Activated CD4-positive, alpha-beta T cell treated with anti-CD3 and anti-CD28 coated beads for 48 hours (primary cell): ENCODE data around the gene ACOT11.

Source experiments
- DNase-seq: peaks from one replicate; pipeline ENCODE4 v3.0.0-alpha.2; 2020

The ACOT11 gene

DNA sequence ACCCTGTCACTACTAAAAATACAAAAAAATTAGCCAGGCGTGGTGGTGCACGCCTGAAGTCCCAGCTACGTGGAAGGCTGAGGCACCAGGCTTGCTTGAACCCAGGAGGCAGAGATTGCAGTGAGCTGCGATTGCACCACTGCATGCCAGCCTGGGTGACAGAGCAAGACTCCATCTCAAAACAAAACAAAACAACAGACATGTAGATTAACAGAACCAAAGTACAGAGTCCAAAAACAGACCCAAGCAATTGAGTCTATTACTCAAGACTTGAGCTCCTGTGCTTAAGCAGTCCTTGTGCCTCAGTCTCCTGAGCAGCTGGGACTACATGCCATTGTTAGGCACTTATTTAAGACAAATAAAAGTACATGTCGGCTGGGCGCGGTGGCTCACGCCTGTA is 9.5 kb upstream of the ACOT11 start:
- no peak for DNase-seq

DNA sequence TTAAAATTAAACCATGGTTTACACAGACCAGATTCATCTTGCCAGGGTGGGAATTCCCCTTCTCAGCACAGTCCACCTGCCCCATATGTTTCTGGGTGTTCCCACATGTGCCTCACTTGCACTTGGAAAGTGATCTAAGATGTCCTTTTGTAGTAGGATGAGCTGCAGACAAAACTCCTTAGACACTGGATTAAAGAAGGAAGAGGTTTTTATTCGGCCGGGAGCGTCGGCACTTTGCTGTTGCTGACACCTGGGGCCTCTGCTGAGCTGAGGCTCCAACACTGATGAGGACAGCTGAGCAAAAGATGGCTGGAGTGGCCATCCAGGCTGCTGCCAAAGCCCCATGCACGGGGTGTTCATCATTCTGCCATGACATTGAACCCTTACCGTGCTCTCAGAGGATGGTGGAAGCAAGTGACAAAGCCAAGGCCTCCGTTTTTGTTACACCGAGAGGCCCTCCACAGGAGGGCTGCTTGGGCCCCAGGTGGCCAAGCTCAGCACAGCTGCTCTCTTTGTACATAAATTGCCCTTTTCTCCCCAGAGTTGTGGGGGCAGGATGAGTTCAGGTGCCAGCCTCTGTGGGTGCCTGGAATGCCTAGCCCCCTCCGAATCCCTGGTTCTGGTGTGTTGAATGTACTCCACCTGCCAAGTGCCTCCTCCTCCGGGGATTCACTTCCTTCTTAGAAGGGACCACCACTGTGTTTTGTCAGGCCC is 7.3 kb upstream of the ACOT11 start:
- no peak for DNase-seq

DNA sequence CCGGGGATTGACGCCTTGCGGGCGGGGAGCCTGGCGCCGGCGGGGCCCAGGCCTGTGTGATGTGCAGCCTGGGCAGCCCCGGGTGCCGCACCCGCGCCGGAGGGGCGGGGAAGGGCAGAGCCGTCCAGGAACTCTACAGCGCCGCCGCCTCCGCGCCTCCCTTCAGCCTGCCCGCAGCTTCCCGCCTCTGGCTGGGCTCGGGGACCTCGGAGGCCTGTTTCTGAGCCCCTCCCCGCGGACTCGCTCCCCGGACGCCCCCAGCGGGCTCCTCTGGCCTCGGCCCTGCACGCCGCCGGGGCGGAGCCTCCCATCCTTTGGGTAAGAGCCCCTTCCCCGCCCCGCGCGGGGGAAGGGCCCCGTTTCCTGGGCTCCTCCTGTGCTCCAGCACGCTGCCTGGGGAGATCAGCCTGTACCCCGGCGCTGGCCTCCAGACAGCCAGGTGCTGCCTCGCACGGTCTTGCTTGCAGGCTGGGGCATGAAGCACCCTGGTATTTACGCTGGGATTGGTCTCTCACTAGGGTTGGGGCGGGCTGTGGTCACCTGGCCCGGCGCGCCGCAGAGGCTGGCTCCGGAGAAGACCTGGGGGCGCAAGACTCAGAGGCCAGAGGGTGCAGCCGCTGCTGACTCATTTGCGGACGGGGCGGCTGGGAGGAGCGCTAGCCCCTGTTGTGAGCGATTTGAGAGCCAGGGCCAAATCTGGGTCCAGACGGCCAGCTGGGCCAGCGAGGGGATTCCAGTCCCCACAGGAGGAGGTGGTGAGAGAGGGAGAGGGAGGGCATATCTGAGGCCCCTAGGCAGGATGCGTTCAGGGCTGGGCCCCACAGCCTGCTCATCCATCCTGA is 5.7 kb upstream of the ACOT11 start:
- peak; percentile 70 for DNase-seq

DNA sequence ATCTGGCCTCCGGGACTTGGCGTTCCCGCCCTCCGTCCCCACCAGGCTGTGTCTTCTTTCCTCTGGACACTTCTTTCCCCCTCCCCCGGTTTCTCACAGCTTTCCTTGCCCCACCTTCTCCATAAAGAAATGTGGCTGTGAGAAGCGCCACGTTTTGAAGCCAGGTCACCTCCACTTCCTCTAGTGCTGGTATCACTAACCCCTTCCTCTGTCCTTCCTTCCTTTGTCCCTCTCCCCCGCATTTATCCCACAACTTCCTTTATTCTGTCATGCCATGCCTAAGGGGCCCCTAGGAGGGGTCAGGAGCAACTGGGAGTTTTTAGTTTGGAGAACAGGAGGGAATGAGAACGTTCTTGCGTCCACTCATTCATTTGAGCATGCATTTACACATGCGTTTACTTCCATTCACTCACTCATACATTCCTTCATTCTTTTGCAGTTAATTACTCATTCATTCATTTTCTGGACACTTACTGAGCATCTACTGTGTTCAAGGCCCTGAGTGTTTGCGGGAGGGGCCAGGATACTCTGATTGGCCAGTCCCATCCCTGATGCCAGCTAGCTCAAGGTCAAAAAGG is 5.0 kb upstream of the ACOT11 start:
- no peak for DNase-seq

DNA sequence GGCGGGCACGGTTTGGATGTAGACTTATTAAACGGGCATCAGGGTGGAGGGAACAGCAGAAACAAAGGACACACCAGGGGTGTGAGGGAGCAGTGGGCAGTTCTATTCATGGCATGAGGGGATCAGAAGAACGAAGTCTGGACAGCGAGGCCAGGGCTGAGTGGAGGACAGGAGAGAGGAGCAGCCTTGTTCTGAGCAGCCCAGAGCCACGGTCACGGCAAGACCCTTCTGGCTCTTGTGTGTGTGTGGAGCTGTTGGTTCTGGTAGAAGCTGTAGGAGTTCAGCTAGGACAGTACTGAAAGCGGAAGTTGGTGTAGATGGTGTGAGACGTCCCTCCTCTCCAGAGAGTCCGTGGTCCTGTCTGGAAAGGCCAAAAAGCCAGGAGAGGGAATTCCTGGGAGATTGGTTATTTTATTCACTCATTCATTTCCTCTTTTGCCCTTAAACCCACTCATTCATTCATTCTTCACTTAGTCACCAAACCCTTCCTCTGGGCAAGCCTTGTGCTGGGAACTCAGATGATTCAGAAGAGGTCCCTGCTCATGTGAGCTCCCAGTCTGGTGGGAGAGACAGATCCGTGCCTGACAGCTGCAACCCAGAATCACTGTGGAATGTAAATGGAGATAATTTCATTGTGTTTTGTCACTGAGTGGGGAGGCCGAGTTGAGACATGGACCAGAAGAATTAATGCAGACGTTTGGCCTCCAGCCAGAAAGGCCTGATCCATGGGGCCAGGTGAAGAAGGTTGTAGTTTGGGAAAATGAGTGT is 4.1 kb upstream of the ACOT11 start:
- DNase-seq: no peak

DNA sequence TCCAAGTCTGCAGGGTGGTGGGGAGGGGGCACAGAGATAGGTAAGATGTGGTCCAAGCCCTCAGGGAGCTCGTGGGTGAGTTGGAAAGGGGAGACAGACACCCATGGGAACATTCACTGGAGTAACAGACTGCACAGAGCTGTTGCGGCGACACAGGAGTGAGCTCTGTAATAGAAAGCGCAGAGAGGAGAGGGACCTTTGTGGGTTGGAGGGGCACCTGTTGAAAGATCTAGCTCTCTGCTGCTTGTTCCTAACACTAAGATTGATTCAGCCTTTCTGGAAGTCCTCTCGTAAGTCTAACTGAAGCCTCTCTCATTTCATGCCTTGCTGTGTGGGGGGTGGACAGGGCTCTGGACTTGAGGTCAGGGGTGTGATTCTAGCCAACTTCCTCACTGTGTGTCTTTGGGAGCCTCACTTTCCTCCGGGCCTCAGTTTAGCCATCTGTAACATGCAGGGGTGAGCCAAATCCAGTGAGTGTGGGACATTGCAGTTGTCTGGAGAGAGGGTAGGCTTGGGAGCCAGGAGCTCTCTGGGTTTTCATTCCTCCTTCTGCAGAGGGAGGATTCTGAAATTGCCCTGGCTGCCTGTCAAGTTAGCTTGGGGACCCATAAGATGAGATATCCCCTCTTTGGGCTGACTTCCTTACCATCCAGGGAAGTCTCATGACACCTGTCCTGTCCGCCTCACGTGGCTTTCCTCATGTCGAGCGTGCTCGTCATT is 2.0 kb upstream of the ACOT11 start:
- no peak for DNase-seq

DNA sequence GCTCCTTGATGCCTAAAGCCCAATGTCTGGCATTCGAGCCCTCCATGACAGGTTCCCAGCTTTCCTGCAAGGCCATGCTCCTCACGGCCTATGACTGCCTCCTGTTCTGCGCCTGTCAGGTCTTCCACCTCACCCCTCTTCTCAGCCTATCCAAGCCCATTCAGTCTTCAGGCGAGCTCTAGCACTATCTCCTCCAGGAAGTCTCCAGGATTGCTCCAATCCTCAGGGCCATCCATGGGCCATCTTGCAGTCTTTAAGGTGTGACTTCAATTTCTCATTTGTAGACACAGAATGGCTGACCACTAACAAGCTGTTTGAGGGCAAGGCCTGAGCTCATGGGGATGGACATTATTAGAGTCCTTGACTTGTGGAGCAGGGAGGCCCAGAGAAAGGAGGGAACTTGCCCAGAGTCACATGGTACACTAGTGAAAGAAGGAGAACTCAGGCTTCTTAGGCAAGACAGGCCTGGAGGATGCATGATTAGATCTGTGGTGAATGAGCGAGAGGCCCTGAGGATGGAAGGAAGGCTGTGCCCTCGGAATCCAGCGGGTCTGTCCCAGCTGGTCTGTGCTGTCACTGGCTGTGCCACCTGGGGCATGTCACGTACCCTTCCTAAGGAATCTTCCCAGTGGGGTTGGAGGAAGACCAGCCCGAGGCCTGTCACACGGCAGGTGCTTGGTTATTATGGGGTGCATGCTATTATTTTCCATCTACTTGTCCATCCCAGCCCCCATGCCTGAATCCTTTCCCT is 1.2 kb upstream of the ACOT11 start:
- DNase-seq: no peak

DNA sequence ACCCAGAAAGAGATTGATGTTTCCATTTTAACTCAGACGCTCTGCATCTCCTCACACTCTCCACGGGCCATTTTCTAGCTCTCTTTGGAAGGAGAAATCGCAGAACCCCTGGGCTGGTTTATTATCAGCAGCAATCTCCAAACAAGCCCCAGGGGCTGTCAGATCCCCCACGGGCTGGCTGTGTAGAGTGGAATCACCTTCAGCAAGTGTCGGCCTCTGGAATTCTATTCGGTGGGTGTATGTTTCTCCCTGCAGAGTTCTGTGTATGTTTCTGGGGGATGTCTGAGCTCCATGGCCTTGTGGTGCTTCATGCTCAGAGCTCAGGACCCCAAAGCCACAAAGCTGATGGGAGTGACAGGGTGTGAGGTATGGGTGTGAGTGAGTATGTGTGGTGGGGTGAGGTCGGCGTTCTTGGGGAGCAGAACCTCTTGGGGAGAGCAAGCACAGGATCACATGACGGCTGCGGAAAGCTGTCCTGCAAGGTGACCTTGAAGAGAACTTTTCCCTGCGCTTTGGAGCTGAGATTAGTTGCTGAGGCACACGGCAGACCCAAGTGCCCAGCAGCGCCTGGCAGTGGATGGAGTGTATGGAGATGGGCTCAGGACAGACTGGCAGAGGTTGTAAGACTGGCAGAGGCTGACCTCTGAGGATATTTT is 489 bp downstream of the ACOT11 start:
- DNase-seq: no peak

DNA sequence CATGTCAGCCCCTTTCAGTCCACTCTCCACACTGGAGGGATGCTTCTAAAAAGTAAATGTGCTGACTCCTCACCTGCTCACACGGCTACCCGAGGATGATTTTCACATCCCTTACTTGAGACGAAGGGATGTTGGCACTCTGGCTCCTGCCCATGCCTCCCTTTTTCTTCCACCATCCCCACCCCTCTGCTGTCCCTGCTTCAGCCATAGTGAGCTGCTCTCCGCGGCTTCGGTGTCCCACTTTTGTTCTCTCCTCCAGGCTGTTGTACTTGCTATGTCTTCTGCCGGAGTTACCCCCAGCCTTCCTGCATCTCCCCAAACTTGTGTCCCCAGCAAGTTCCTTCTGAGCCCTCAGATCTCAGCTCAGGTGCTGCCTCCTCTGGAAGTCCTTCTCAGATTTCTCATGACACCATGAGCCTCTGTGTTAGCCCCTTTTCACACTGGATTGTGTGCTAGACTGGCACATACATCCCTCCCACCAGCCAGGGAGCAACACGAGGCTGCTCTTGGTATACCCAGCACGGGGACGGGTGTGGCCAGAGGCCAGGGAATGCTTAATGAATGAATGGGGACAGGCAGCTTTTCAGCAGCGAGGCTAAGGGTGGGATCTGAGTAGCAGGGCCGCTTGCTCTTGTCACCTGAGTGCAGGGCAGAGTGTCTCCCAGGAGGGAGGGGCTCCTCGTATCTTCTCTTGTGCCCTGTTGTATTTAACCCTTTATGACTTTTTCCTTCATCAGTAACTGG is 1.3 kb downstream of the ACOT11 start:
- no peak for DNase-seq

DNA sequence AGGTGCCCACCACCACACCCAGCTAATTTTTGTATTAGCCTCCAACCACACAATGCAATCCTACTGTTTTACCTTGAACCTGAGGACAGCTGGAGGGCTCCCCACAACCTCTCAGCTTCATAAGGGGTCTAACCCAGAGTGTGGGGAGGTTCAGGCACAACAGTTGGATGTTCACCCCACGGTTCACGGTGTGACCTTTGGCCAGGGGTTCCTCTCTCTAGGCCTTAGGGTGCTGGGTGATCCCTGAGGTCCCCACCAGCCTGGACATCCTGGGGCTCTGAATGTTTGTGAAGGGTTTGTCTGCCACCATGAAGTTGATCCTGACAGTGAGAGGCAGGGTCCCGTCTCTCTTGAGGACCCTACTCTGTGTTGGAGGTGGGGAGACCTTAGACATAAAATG is 3.9 kb downstream of the ACOT11 start:
- DNase-seq: no peak

DNA sequence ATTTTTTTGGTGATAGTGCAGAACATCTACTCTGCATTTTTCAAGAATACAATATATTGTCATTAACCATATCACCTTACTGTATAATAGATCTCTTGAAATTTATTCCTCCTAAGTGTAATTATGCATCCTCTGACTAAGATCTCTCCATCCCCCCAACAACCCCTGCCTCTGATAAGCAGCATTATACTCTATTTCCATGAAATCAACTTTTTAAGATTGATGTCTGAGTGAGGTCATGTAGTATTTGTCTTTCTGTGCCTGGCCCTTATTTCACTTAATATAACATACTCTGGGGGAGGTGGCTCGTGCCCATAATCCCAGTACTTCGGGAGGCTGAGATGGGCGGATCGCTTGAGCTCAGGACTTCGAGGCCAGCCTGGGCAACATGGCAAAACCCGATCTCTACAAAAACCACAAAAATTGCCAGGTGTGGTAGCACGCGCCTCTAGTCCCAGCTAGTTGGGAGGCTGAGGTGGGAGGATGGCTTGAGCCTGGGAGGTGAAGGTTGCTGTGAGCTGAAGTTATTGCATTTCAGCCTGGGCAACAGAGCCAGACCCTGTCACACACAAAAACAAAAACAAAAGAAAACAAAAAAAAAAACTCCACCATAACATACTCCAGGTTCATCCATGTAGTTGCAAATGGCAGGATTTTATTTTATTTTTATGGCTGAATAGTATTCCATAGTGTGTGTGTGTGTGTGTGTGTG is 5.7 kb downstream of the ACOT11 start:
- DNase-seq: no peak

DNA sequence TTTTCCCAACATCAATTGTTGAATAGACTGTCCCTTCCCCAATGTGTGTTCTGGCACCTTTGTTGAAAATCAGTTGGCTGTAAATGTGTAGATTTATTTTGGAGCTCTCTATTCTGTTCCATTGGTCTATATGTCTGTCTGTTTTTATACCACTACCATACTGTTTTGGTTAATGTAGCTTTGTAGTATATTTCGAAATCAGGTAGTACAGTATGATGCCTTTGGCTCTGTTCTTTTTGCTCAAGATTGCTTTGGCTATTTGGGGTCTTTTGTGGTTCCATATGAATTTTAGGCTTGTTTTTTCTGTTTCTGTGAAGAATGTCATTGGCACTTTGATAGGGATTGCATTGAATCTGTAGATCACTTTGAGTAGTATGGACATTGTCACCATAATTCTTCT is 8.1 kb downstream of the ACOT11 start:
- DNase-seq: no peak

DNA sequence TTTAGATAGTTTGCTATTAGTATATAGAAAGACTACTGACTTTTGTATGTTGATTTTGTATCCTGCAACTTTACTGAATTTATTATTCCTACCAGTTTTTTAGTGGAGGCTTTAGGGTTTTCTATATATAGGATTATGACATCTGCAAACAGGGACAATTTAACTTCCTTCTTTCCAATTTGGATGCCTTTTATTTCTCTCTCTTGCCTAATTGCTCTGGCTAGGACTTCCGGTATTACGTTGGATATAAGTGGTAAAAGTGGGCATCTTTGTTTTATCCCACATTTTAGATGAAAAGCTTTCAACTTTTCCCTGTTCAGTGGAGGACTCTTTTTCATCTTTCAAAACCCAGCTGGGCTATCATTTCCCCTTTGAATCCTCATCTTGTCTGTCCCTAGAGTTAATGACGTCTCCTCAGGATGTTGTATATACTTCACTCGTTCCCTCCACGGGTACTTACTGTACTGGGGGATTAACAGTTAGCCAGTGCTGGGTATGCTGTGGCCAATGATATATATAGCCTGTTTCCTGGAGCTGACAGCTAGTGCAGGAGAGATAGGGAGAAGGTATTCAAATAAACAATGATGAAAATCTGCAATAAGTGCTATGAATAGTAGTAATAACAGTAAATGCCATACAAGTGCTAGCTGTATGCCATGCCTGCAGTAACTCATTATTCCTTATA is 9.8 kb downstream of the ACOT11 start:
- no peak for DNase-seq

DNA sequence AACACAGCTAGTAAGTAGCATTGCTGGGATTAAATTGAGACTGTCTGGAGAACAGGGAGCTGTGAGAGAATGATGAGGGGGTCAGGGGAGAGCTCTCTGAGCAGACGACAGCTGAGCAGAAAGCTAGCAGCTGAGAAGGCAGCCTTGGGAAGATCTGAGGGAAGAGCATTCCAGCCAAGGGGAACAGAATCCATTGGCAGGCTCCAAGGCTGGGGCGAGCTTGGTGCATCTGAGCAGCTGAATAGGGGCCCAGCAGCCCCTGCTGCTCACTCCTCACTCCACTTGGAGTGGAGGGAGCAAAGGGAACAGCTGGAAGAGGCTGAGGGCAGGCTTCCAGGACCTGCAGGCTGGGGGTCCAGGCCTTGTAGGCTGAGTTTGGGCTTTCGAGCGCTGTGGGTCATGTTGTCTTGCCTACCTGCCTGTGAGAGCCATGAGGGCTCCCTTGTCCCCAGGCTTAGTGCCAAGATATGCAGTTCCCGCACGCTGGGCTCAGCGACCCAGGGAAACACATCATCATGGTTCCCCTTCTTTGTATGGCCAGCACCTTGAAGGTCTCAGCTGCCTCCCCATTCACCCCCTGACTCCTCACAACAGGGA is 10.5 kb downstream of the ACOT11 start:
- DNase-seq: no peak

DNA sequence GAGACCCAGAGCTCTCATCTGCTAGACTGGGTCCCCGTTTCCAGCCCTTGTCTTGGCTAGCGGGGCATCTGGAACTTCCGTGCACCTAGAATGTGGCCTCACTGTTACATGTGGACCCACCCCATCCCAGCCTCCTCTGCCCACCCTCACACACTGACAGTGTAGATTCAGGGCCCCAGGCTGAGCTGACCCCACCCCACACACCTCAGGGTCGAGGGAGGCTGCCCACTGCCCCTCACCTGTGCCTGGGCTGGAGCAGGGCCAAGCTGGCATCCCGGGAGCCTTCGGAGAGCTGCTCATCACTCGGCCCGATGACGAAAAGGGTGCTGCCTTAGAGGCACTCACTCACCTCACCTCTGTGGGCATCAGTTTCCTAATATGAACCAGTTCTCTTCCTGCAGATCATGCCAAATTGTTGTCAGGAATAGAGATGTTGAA is 11.1 kb downstream of the ACOT11 start:
- no peak for DNase-seq

DNA sequence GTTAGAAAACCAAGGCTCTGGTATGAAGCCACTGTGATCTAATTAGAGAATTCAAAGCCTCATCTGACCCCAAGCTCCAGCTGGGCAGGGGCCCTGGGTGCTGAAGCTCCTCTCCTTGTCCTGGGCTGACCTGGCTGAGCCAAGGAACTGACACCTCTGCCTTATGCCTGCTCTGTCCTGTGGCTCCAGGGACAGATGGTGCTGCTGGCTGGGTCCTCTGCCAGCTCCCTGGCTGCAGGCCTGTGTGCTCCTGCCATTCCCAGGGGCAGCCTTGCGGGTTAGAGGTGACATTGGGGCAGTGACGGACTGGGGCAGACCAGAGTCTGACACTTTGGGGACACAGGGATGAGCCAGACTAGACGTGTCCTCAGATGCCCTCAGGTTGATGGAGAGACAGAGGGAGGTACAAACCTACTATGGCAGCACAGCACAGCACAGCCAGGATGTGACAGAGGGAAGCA is 11.8 kb downstream of the ACOT11 start:
- no peak for DNase-seq

DNA sequence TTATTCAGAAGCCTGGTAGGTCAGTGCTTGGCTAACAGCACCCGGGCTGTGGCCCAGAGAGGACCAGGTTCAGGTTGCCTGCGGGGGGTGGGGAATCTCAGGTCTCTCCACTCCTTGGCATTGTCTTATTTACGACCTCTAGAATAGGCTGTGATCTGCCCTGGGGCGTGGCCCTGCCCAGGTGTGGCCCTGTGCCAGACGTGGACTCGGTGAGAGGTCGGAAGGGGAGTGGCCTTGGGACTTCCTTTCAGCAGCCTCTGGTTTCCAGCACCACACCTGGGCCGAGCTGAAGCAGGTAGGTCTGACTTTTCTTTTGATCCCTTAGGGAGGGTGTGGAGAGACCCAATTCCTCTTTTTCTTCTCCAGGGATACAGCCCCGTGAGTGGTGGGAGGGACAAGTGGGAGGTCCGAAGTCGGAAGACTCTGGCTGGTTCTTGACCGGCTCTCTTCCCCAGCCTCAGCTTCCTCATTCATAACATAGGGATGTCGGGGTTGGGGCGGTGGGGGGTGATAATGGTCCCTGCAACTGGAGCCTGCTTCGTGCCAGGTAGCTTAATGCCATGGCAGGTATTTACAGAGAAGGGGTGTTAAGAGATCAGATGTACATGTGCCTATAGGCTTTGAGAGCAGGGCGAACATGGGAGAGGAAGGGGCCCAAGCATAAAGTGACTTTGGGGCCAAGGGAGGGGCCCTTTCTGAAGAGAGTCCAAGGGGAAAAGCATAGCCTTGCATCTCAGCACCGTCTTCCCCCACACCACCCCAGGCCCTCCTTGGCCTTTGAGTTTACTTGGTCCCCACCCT is 16.5 kb downstream of the ACOT11 start:
- no peak for DNase-seq

DNA sequence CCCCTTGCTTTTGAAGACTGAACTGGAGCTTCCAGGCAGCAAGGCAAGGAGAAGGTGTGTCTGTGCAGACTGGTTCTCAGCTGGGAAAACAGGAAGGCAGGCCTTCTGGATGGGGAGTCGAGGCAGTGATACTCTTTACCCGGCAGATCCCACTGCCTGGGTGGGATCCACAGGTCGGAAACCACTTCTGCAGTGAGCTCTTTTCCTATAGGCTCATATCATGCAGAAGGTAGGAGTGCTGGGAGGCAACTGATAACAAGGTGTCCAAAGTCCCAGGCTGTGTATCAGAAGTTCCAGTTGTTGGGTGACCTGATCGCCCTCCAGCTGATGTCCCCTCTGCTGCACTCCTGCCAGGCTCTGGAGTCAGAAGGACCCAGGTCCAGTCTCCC is 17.1 kb downstream of the ACOT11 start:
- DNase-seq: no peak
